GM23338 (cell line): ENCODE data around the gene RAB3IP. TPM values are rescaled to one million over a fixed set of nuclear protein-coding genes. Genes with fewer than 3 reads are reported as not detected.

ENCODE experiments used
- ATAC-seq: fragments of 200-7000 bp; cut with Tn5 transposase; 3 replicates; pipeline ENCODE4 v1.9.1; 2020
- DNase-seq: peaks from one replicate; pipeline ENCODE4 v3.0.0-alpha.2; 2015; ENCODE audit warnings: low spot score
- H2AFZ ChIP-seq: fragments of 200-600 bp; sonication (generic); 2 replicates; pipeline ENCODE4 v1.8.0; 2016; ENCODE audit warnings: antibody characterized with exemption, mild to moderate bottlenecking, moderate library complexity
- H3F3A ChIP-seq: fragments of 200-600 bp; sonication (generic); replicated peaks from 2 replicates; pipeline ENCODE4 v1.8.0; 2017; ENCODE audit warnings: antibody characterized with exemption, mixed run types, low read depth
- H3K27ac ChIP-seq: fragments of 200-600 bp; sonication (generic); 2 replicates; pipeline ENCODE4 v1.6.1; 2016; ENCODE audit warnings: low read depth
- H3K27me3 ChIP-seq: fragments of 200-600 bp; sonication (generic); 2 replicates; pipeline ENCODE4 v1.8.0; 2016; ENCODE audit warnings: mild to moderate bottlenecking, mixed run types, moderate library complexity; ENCODE audit not compliant: insufficient read depth
- H3K36me3 ChIP-seq: fragments of 200-600 bp; sonication (generic); 2 replicates; pipeline ENCODE4 v1.8.0; 2016; ENCODE audit warnings: mild to moderate bottlenecking; ENCODE audit not compliant: insufficient read depth
- H3K4me1 ChIP-seq: fragments of 200-600 bp; sonication (generic); 2 replicates; pipeline ENCODE4 v1.8.0; 2016; ENCODE audit warnings: mild to moderate bottlenecking, moderate library complexity; ENCODE audit not compliant: insufficient read depth
- H3K4me2 ChIP-seq: fragments of 200-600 bp; sonication (generic); 2 replicates; pipeline ENCODE4 v1.7.1; 2017; ENCODE audit warnings: mixed run types
- H3K4me3 ChIP-seq: fragments of 200-600 bp; sonication (generic); 2 replicates; pipeline ENCODE4 v1.6.1; 2016; ENCODE audit warnings: mixed run types
- H3K79me2 ChIP-seq: fragments of 200-600 bp; sonication (generic); replicated peaks from 2 replicates; pipeline ENCODE4 v1.8.0; 2017; ENCODE audit warnings: mild to moderate bottlenecking; ENCODE audit not compliant: insufficient read depth
- H3K9me2 ChIP-seq: fragments of 200-600 bp; sonication (generic); 2 replicates; pipeline ENCODE4 v1.8.0; 2017; ENCODE audit not compliant: insufficient read depth
- H4K20me1 ChIP-seq: fragments of 200-600 bp; sonication (generic); replicated peaks from 2 replicates; pipeline ENCODE4 v1.8.0; 2017; ENCODE audit warnings: mild to moderate bottlenecking; ENCODE audit not compliant: insufficient read depth
- H3K27ac Mint-ChIP-seq: 2 replicates; pipeline ENCODE4 v1.8.0; 2020; ENCODE audit warnings: inconsistent platforms, mild to moderate bottlenecking, moderate library complexity, mixed read lengths
- H3K27me3 Mint-ChIP-seq: 3 replicates; pipeline ENCODE4 v1.8.0; 2022; ENCODE audit warnings: low read depth, mild to moderate bottlenecking, moderate library complexity, mixed read lengths, inconsistent platforms; ENCODE audit not compliant: insufficient read depth, poor library complexity
- H3K36me3 Mint-ChIP-seq: 3 replicates; pipeline ENCODE4 v1.8.0; 2021; ENCODE audit warnings: low read depth, mild to moderate bottlenecking, inconsistent platforms, moderate library complexity, mixed read lengths
- H3K4me1 Mint-ChIP-seq: 3 replicates; pipeline ENCODE4 v1.8.0; 2020; ENCODE audit warnings: mild to moderate bottlenecking, inconsistent platforms, mixed read lengths
- H3K4me3 Mint-ChIP-seq: 3 replicates; pipeline ENCODE4 v1.8.0; 2021; ENCODE audit warnings: moderate library complexity, mild to moderate bottlenecking, inconsistent platforms, mixed read lengths
- H3K9me3 Mint-ChIP-seq: 3 replicates; pipeline ENCODE4 v1.8.0; 2020; ENCODE audit warnings: moderate library complexity, mild to moderate bottlenecking, inconsistent platforms, mixed read lengths
- CTCF ChIP-seq, 2 experiments: fragments of 200-600 bp in 1 of 2; sonication (generic) in 1 of 2; conservative IDR thresholded peaks; 2 replicates each; pipeline versions ENCODE4 v1.5.1 to v1.6.1; 2016 to 2017; ENCODE audit warnings: antibody characterized with exemption in 2 of 2, low read depth in 2 of 2, mild to moderate bottlenecking in 2 of 2, moderate library complexity in 1 of 2
- EZH2 ChIP-seq: fragments of 200-600 bp; sonication (generic); IDR thresholded peaks from one replicate; pipeline ENCODE4 v1.8.0; 2017; ENCODE audit warnings: antibody characterized with exemption, mild to moderate bottlenecking, low read depth; ENCODE audit not compliant: unreplicated experiment
- EZH2phosphoT487 ChIP-seq: fragments of 200-600 bp; sonication (generic); IDR thresholded peaks from one replicate; pipeline ENCODE4 v1.8.1; 2018; ENCODE audit warnings: antibody characterized with exemption; ENCODE audit not compliant: unreplicated experiment
- JUNB ChIP-seq: IDR thresholded peaks from one replicate; pipeline ENCODE4 v1.6.1; 2016; ENCODE audit warnings: antibody characterized with exemption; ENCODE audit not compliant: unreplicated experiment
- NANOG ChIP-seq: IDR thresholded peaks from 2 replicates; pipeline ENCODE4 v1.6.1; 2016; ENCODE audit warnings: antibody characterized with exemption, borderline replicate concordance
- POLR2AphosphoS5 ChIP-seq: IDR thresholded peaks from 2 replicates; pipeline ENCODE4 v1.6.1; 2016; ENCODE audit warnings: antibody characterized with exemption, low read depth
- STAT1 ChIP-seq: IDR thresholded peaks from one replicate; pipeline ENCODE4 v1.6.1; 2016; ENCODE audit warnings: antibody characterized with exemption; ENCODE audit not compliant: unreplicated experiment
- ZNF114 ChIP-seq: fragments of 250-450 bp; sonication (Bioruptor Pico); IDR thresholded peaks from 2 replicates; pipeline ENCODE4 v1.5.0; 2020; ENCODE audit warnings: mild to moderate bottlenecking, moderate library complexity
- ZNF331 ChIP-seq: fragments of 250-450 bp; sonication (Bioruptor Pico); IDR thresholded peaks from 2 replicates; pipeline ENCODE4 v1.5.0; 2020; ENCODE audit warnings: low read depth, mild to moderate bottlenecking, moderate library complexity
- polyA plus RNA-seq: library from polyadenylated mRNA; unstranded; fragments of >200 nt; fragmentation: Nextera tagmentation; extraction: Ambion mirVana; gene quantifications from 2 replicates; pipeline ENCODE4 v1.2.1, GENCODE V29; 2016
- total RNA-seq: library from RNA; depleted of rRNA; stranded (reverse); fragments of >200 nt; shearing (Covaris generic); gene quantifications from 2 replicates; pipeline ENCODE4 v1.2.3, GENCODE V29; 2014
- TF ChIP-seq, protein P1 (sequence below): IDR thresholded peaks from one replicate; pipeline ENCODE4 v1.6.1; 2018; ENCODE audit warnings: antibody characterized with exemption; ENCODE audit not compliant: unreplicated experiment
- TF ChIP-seq, protein P2 (sequence below): IDR thresholded peaks from 2 replicates; pipeline ENCODE4 v1.6.1; 2016; ENCODE audit warnings: antibody characterized with exemption
- TF ChIP-seq, protein P3 (sequence below): fragments of 250-450 bp; sonication (Bioruptor Pico); IDR thresholded peaks from 2 replicates; pipeline ENCODE4 v1.5.0; 2020; ENCODE audit warnings: mild to moderate bottlenecking, moderate library complexity

RAB3IP gene
- total and polyA plus RNA-seq, 2 experiments from 2014 or later = 48.6 TPM

- H3K79me2 ChIP-seq = no peaks in the 10 kb centered on the region
- TF ChIP-seq EZH2phosphoT487 (no peak), POLR2AphosphoS5 (no peak), ZNF331 (CRISPR knock-in tag) (no peak), EZH2 (no peak), JUNB (no peak), STAT1 (no peak), ZNF114 (CRISPR knock-in tag) (no peak), CTCF (conservative IDR thresholded peaks at IDR 0.05; ENCODE audit: low read depth in 2 of 2) (no peak), NANOG (no peak)
- TF ChIP-seq, protein P1, sequence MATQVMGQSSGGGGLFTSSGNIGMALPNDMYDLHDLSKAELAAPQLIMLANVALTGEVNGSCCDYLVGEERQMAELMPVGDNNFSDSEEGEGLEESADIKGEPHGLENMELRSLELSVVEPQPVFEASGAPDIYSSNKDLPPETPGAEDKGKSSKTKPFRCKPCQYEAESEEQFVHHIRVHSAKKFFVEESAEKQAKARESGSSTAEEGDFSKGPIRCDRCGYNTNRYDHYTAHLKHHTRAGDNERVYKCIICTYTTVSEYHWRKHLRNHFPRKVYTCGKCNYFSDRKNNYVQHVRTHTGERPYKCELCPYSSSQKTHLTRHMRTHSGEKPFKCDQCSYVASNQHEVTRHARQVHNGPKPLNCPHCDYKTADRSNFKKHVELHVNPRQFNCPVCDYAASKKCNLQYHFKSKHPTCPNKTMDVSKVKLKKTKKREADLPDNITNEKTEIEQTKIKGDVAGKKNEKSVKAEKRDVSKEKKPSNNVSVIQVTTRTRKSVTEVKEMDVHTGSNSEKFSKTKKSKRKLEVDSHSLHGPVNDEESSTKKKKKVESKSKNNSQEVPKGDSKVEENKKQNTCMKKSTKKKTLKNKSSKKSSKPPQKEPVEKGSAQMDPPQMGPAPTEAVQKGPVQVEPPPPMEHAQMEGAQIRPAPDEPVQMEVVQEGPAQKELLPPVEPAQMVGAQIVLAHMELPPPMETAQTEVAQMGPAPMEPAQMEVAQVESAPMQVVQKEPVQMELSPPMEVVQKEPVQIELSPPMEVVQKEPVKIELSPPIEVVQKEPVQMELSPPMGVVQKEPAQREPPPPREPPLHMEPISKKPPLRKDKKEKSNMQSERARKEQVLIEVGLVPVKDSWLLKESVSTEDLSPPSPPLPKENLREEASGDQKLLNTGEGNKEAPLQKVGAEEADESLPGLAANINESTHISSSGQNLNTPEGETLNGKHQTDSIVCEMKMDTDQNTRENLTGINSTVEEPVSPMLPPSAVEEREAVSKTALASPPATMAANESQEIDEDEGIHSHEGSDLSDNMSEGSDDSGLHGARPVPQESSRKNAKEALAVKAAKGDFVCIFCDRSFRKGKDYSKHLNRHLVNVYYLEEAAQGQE = no peak
- TF ChIP-seq, protein P2, sequence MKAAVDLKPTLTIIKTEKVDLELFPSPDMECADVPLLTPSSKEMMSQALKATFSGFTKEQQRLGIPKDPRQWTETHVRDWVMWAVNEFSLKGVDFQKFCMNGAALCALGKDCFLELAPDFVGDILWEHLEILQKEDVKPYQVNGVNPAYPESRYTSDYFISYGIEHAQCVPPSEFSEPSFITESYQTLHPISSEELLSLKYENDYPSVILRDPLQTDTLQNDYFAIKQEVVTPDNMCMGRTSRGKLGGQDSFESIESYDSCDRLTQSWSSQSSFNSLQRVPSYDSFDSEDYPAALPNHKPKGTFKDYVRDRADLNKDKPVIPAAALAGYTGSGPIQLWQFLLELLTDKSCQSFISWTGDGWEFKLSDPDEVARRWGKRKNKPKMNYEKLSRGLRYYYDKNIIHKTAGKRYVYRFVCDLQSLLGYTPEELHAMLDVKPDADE = no peak
- TF ChIP-seq, protein P3, sequence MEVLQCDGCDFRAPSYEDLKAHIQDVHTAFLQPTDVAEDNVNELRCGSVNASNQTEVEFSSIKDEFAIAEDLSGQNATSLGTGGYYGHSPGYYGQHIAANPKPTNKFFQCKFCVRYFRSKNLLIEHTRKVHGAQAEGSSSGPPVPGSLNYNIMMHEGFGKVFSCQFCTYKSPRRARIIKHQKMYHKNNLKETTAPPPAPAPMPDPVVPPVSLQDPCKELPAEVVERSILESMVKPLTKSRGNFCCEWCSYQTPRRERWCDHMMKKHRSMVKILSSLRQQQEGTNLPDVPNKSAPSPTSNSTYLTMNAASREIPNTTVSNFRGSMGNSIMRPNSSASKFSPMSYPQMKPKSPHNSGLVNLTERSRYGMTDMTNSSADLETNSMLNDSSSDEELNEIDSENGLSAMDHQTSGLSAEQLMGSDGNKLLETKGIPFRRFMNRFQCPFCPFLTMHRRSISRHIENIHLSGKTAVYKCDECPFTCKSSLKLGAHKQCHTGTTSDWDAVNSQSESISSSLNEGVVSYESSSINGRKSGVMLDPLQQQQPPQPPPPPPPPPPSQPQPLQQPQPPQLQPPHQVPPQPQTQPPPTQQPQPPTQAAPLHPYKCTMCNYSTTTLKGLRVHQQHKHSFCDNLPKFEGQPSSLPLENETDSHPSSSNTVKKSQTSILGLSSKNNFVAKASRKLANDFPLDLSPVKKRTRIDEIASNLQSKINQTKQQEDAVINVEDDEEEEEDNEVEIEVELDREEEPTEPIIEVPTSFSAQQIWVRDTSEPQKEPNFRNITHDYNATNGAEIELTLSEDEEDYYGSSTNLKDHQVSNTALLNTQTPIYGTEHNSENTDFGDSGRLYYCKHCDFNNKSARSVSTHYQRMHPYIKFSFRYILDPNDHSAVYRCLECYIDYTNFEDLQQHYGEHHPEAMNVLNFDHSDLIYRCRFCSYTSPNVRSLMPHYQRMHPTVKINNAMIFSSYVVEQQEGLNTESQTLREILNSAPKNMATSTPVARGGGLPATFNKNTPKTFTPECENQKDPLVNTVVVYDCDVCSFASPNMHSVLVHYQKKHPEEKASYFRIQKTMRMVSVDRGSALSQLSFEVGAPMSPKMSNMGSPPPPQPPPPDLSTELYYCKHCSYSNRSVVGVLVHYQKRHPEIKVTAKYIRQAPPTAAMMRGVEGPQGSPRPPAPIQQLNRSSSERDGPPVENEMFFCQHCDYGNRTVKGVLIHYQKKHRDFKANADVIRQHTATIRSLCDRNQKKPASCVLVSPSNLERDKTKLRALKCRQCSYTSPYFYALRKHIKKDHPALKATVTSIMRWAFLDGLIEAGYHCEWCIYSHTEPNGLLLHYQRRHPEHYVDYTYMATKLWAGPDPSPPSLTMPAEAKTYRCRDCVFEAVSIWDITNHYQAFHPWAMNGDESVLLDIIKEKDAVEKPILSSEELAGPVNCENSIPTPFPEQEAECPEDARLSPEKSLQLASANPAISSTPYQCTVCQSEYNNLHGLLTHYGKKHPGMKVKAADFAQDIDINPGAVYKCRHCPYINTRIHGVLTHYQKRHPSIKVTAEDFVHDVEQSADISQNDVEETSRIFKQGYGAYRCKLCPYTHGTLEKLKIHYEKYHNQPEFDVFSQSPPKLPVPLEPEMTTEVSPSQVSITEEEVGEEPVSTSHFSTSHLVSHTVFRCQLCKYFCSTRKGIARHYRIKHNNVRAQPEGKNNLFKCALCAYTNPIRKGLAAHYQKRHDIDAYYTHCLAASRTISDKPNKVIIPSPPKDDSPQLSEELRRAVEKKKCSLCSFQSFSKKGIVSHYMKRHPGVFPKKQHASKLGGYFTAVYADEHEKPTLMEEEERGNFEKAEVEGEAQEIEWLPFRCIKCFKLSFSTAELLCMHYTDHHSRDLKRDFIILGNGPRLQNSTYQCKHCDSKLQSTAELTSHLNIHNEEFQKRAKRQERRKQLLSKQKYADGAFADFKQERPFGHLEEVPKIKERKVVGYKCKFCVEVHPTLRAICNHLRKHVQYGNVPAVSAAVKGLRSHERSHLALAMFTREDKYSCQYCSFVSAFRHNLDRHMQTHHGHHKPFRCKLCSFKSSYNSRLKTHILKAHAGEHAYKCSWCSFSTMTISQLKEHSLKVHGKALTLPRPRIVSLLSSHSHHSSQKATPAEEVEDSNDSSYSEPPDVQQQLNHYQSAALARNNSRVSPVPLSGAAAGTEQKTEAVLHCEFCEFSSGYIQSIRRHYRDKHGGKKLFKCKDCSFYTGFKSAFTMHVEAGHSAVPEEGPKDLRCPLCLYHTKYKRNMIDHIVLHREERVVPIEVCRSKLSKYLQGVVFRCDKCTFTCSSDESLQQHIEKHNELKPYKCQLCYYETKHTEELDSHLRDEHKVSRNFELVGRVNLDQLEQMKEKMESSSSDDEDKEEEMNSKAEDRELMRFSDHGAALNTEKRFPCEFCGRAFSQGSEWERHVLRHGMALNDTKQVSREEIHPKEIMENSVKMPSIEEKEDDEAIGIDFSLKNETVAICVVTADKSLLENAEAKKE (CRISPR knock-in tag) = no peak
- ATAC-seq = no peak
Measured at GRCh38 chr12:69833696-69834095, 95.0 kb downstream of the RAB3IP start.

More at GRCh38 chr12:69833696-69834095, 95.0 kb downstream of the RAB3IP start:
- no peaks in the 10 kb centered on the region for H4K20me1 ChIP-seq
- no peak for DNase-seq
- H3K4me3 ChIP-seq = no peak overlapping the region
- H3K9me2 ChIP-seq = no peaks in the 10 kb centered on the region
- H3K4me3 Mint-ChIP-seq = no peak overlapping the region
- no peaks in the 10 kb centered on the region for H3K9me3 Mint-ChIP-seq
- no peaks in the 10 kb centered on the region for H3K4me1 ChIP-seq
- no peaks in the 10 kb centered on the region for H3K36me3 Mint-ChIP-seq
- H3K27ac ChIP-seq = no peak overlapping the region
- no peak overlapping the region for H3K27ac Mint-ChIP-seq
- H3K27me3 ChIP-seq = no peaks in the 10 kb centered on the region
- H2AFZ ChIP-seq = no peak overlapping the region
- H3K4me1 Mint-ChIP-seq = no peaks in the 10 kb centered on the region
- no peak overlapping the region for H3K4me2 ChIP-seq
- no peaks in the 10 kb centered on the region for H3K36me3 ChIP-seq
- H3K27me3 Mint-ChIP-seq = no peaks in the 10 kb centered on the region
- no peaks in the 10 kb centered on the region for H3F3A ChIP-seq
